Muscle of back (tissue), 11 donors: Measurements from ENCODE around the gene CYP8B1. TPM values are rescaled to one million over a fixed set of nuclear protein-coding genes. Genes with fewer than 3 reads are reported as not detected.

ENCODE experiments used
- DNase-seq, 3 donors: peaks; one replicate each; pipeline versions ENCODE4 v3.0.0 to v3.0.0-alpha.2; 2013
- polyA plus RNA-seq, 10 donors: library from polyadenylated mRNA; unstranded; fragments of 120-200 nt; gene quantifications; one replicate each; pipeline ENCODE4 v1.2.1, GENCODE V29; 2013; ENCODE audit not compliant: insufficient read length in 10 of 10

Gene CYP8B1
- polyA plus RNA-seq, 10 donors = 0.03 to 0.12 (median 0.07) TPM; not detected in 2

DNA sequence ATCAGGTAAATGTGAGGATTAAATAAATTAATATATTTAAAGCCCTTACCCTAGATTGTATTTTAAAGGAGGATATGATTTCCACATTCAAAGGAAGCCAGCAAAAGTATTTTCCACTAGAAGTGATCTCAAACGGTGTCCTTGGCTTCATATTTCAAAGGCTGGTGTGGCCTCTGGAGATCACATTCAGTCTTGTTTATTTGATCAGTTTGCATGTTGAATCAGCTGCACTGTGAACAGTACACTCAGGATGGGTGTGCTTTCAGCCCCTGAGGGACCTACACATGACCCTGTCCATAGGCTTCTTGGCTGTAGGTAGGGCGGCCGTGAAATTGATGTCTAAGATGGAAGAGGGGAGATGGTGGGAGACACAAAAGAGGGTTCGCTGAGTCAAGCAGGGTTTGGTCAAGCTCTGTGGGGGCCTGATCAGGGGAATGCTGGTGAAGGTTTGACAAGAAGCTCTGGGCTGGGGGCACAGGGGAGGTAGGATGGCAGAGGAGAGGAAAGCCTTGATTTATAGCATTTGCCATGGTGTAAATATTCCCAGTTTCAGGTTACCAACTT is 21.9 kb downstream of the CYP8B1 start:
- DNase-seq = peak in 1 of 3 donors; percentile 20

DNA sequence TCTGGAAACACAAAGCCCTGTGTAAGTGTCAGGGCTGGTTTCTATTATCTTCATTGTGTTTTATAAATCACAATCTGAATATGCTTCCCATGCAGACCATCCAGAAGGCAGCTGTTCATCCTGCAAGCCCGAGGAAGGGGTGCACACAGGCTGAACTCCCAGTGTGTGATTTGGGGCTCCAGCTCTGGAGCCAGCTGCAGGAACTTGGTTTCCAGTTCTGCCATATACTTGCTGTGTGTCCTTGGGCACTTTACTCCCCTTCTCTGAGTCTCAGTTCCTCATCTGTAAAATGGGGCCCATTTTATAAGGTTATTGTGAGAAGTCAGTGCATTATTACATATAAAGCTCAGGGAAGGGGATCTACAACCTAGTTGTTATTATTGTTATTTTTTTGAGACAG is 22.6 kb downstream of the CYP8B1 start:
- no peak for DNase-seq

DNA sequence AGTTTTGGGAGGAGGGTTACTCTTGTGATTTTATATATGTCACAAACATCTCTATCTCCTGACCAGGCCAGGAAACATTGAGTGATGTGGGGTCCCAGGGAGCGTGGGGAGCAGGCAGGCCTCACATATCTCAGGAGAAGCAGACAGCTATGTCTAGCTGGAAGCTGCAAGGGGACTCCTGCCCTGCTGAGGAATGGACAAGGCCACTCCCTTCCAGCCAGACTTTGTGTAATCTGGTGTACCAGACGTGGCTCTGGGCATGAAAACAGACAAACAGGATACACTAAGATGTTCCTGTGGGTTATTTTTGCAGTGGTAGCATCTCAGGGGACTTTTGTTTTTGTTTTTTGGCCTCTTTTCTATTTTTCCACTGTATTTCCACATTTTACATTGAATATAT is 23.2 kb downstream of the CYP8B1 start:
- peak in 2 of 3 donors; percentile 14 to 58 for DNase-seq

DNA sequence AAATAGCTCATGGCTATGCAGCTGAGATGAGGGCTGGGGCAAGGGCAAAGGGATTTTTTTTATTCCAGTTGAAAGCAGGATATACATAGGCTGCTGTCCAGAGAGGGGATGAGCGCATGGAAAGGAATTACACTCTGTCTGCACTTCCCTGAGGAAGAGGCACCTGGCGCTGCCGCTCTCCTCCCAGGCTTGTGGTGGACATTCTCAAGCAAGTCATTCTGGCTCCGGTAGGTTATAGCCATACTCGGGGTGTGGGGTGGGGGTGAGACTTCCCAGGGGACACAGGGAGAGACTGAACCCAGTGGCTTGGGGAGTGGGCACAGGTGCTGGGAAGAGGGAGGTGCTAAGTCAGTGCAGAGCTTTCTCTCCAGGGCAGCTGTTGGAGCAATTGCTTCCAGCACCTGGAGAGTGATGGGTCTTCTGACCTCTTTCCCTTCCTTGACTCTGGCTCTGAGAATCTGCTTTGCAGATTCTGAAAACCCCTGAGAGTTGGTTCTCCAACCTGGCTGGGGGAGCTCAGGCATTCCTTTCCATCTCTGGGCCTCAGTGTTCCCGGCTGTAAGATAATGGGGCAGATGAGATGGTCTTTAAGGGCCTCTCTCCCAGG is 24.3 kb downstream of the CYP8B1 start:
- peak in 1 of 3 donors; percentile 45 for DNase-seq

DNA sequence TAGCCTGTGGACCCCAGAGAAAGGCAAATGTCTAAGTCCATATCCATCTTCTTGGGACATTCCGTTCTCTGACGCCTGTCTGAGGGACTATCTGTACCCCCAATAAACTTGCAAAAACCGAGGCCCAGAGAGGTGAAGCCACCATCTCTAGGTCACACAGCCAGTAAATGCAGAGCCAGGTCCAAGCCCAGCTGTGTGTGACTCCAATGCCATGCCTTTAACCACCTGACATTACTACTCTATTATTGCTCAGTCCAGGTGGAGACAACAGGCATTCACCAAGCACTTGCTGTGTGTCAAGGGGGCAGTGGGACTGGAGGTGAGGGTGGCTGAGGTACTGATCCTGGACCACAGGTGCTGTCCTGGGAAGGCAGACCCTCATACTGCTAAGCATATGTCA is 25.4 kb downstream of the CYP8B1 start:
- no peak for DNase-seq

DNA sequence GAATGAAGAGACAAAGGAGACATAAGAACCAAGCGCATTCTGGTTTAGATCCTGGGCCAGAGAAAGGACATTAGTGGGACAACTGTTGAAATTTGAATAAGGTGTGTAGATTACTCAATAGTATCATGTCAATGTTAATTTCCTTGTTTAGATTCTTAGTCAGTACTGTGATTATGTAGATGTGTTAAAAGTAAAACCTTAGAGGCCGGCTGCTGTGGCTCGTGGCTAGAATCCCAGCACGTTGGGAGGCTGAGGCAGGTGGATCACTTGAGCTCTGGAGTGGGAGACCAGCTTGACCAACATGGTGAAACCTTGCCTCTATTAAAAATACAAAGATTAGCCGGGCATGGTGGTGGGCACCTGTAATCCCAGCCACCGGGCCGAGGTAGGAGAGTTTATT is 26.7 kb downstream of the CYP8B1 start:
- no peak for DNase-seq

DNA sequence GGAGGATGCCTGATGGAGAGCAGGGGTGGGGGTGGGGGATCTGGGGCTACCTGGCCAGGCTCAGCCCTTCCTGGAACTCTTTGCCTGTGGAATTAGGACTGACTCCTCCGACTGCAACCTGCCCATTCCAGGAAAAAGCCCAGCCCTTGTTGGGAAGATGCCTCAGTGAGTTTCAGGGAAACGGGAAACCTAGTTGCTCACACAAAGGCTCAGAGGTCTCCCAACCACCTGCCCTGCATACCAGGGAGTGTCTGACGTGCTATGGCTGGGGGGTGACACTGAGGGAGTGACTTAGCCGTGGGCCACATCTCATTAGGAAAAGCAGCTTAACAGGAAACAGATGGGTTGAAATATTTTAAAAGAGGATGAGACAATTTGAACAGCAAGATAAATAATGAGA is 27.9 kb downstream of the CYP8B1 start:
- DNase-seq = peak in 1 of 3 donors; percentile 28

DNA sequence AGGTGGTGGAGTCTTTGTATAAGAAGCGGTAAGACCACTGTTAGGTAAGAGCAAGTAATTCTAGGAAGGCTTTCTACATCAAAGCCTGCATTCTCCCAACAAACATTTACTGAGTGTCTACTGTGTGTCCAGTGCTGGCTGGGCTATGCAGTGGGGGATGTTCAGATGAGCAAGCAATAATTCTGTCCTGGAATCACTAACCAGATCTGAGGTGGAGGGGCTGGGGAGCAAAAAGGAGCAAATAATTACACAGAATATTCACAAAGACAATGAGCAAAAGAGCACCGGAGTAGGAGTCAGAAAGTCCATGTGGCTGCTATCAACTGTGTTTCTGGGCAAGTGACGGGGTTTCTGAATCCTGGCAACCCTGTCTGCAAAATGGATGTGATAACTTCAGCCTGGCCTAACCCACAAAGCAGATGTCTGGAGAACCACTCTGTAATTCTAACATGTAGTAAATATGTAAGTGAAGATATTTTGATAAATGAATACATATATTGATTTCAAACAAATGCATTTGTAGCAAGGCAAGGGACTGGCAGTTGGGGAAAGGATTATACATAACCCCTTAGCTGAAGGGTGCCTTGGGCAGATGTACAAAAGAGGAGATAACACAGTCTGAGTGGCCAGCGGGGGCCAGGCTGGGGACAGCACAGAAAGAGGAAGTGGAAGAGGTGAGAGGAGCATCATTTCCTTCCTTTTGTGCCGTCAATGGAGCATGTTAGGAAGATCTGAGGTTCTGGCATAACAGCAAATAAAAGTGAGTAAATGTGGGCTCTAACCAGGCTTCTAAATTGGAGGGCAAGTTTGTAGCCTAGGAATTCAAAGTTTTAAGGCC is 28.8 kb downstream of the CYP8B1 start:
- peak in 1 of 3 donors; percentile 57 for DNase-seq

DNA sequence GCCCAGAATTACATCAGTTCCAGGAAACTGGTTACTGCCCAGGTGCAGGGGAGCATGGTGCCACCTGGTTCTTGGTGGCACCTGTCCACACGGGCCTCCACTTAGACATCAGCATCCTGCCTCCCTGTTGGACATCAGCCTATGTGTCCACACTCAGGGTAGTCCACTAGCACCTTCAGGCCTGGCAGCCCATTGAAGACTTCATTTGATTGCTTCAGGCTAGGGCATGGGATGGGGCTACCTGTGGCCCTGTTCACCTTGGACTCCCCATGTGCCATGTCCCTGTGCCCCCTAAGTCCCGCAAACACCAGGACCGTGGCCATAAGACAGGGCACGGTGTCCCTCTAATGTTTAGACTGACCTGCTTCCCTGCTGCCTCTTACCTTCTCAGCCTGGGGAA is 30.9 kb downstream of the CYP8B1 start:
- no peak for DNase-seq

DNA sequence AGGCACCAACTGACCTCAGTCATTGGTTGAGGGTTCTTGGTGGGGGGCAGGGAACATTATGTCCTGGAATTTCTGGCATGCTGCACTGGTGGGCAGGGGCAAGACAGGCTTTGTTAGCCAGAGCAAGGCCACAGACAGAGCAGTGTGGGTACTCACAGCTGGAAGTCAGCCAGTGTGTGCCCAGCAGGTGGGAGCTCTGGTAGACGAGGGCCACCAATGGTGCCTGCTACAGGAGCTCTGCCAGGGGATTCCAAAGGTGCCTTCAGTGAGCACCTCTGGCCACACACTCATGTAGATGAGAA is 31.3 kb downstream of the CYP8B1 start:
- DNase-seq = no peak

DNA sequence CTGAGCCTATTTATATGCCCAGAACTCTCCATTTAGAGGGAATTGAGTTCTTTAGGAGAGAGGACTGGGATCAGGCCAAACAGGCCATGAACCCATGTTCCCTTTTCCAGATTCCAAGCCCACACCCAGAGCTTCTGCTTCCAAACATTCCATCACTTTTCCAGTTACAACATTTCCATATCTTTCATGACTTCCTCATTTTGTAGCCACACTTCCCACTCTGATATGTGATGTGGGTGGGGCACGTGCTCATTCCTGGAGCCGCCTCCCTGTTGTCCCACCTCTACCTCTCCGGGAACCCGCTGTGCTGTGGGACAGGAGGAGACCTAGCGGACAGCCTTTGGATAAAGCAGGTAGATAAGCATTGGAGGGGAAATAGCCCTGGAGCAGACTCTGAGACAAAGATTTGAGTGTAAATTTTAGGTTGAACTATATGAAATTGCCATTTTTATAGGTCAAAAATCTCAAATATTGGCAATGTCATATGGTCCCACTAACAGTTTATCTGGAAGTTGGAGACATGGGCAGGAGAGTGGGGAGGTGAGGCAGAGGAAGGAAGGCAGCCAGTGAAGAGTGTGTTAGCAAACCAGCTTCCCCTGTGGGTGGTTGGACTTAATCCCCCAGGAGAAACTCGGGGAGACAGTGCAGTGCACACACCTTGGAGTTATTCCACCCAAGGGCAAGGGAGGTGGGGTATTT is 31.8 kb downstream of the CYP8B1 start:
- DNase-seq = peak in 2 of 3 donors; percentile 53 to 68

DNA sequence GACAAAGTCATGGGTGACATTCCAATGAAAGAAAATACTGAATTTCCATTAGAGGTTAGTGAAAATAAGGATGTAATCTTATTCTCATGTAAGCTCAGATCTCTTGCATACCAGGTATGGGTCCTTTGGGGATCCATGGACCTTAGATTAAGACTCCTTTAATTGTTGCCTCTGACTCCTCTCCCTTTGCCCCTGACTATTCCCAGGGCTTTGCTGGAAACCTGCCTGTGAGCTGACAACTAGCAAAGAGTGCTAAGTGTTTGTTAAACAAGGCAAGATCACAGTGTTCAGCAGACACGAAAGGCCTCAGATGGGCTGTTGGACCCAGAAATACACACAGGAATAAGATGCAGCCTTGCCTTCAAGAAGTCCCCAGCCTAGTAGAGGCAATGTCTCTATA is 34.3 kb downstream of the CYP8B1 start:
- no peak for DNase-seq

DNA sequence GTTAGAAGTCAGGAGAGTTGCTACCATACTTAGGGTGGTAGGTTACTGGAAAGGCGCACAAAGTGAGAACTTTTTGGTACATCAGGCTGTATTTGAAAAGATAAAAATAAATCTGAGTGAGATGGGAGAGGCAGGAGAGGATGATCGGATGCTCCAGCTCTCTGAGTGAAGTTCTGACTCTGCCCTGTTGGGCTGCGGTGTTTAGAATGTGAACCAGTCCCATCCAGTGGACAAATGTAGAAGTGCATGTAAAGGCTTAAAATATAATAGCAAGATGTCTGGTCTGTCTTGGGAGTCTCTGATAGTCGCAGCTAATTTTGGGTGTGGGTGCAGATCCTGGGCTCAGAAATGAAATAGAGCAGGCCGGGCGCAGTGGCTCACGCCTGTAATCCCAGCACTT is 36.1 kb downstream of the CYP8B1 start:
- peak; percentile 60 to 83 (median 64) for DNase-seq

DNA sequence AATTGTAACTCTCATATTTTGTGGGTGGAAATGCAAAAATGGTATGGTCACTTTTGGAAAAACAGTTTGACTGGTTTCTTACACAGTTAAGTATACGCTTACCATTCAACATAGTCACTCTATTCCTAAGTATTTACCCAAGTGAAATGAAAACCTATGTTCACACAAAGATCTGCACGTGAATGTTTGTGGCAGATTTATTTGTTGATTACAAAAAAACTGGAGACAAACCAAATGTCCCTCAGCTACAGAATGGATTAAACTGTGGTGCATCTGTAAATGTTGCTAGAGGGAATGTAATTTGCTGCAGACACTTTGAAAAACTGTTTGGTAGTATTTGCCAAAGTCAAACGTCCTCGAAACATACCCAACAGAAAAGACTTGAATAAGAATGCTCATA is 37.1 kb downstream of the CYP8B1 start:
- DNase-seq = no peak

DNA sequence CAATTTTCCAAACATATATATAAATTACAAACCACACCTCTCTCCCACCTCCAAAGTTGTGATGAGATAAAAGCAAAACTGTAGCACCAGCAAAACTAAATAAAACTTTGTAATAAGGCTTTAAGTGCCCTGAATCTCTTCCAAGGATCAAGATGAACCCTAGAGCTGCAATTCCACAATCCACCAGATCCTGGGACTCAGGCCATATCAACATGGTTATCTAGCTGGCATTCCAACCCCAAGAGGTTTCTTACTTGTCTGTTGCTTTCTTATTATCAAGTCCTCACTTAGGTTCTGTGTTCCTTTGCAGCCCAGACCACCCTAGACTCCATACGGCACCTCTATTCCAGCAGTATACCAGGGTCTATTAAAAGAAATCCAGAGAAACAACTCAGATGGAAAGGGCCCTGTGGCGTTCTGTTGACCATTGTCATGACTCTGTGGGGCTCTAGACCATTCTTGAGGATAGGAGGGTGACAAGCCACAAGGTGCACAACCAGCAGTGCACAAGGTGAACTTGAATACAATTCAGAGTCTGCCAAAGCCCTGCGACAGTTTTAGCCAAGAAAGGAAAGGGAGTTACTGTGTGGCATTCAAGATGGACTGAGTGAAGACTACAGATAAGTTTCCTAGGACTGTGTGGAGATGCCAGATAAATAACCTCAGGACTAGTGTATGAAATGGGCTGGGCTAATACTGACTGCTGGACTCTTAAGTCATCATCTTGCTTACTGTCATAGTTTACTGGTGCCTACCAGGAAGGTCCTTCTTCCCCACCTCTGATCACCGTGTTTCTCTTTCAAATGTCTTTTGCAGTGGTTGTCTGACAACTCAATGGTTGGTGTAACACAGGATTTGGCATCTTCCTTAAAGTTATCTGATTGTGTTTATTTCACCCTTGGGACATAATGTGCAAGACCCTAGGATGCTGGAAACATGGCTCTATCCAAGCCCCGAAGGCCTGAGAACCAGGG is 39.2 kb downstream of the CYP8B1 start:
- DNase-seq = no peak

DNA sequence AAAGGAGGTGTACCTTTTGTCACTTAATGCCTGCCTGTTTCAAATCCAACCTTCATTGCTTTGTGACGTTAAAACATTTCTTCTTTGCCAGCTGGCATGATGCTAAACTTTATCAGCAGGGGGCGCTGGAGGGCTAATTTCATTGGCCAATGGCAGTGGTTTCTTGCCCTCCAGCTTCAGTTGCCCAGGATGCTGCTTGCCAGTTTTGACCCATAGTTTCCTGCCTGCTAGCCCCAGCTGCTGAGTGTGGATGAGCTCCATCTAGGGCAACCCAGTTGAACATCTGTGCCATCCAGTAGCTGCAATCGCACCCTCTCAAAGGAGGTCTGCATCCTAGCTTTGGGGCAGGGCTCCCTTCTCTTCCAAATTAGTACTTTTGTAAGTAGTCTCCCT is 44.4 kb downstream of the CYP8B1 start:
- DNase-seq = peak; percentile 29 to 55 (median 40)

DNA sequence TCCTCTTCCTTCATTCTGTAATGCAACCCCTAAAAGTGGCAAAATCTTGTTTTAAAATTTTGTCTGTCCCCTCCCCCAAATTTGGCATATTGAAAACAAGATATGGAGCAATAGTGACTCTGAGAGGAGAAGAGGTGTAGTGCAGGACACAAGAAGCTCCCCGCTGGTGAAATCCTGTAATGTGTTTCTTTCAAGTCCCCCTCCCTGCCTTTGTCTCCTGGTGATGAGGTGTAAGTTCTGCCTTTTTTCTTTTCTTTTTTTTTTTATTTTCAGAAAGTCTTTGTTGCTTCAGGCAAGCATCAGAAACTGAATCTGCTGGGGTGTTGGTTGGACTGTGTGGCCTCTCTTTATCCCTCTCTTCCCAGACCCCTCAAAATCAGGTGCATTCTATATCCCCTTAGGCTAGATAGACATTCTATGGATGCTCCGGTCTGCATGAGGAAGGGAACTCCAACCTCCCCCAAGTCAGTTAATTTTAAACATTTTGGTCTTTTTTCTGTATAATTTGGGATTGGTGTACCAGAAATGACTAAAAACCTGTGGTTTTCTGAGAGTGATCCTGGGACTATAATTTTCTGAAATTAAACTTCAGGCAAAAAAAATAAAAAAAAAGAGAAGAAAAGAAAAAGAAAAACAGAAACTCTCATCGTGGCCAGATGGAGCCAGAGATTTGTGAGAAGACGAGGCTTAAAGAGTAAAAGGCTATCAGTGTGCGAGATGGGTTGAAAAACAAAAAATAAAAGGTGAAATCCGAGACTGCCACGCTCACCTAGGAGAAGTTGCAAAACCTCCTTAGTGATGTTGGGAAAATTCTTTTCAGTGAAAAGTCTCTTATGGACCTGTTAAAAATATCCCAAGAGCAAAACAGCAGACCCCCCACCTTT is 45.0 kb downstream of the CYP8B1 start:
- peak in 1 of 3 donors; percentile 20 for DNase-seq

DNA sequence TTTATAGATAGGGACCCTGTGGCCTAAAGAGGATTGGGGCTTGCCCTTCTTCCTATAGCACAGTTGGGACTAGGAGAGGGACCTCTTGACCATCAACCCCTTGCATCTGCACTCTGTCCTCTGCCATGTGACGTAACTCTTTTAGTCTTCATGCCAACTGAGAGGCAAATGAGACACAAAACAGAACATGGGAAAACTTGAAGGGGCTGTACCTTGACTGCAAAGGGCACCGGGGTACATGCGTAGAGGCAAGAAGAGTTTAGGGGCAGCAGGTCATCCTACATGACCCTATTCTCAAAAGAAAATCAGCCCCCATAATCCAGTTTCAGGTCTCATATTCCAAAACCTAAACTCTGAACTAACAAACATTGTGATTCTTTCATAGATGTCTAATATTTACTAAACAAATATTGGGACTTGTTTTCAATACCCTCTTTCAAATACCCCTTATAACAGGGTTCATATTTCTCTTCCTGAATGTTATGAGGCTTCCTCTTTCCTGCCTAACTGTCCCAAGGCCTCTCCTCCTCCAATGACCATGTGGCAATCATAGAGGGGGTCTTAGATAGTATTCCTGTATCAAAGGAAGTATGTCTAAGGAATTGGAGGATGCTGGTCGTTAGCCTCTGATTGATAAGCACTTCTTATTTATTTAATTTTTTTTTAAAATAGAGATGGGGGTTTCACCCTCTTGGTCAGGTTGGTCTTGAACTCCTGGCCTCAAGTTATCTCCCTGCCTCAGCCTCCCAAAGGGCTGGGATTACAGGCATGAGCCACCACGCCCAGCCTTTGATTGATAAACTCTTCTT is 45.8 kb downstream of the CYP8B1 start:
- DNase-seq = no peak

DNA sequence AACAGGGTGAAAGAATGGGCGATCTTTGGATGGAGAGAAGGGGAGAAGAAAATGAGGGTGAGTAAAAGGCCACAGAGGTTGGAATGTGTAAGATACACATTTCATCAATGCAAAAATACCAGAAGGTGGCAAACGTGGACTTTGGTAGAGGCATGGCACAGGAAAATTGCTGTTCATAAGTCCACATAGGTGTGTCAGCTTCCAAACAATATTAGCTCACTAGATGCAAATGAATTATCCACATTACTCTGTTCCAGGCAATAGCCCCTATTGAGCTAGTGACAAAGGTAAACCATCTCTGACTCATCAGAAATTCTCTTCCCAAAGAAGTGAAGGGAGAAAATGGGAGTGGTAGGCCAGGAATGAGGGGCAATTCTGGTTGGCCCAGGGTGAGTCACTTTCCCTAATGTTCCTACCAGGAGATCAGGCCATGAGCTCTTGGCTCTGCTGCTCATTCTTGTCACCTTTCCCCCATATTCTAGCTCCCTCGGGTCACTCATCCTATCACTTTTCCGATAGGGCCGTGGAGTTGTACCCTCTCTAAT is 46.5 kb downstream of the CYP8B1 start:
- DNase-seq = no peak
